IPS-18c (cell line): ENCODE results near the gene SLC16A3.
"Not testable (repeated sequence)": the region's sequence is repeated elsewhere in the genome, so short reads cannot be mapped to it uniquely, and the experiment has no call there.

Experiments used
- H3K4me3 ChIP-seq: 2 replicates; pipeline ENCODE4 v1.7.0; 2013; ENCODE audit warnings: low read depth, mild to moderate bottlenecking, low read length, moderate library complexity; ENCODE audit not compliant: insufficient read depth
- H3K9me3 ChIP-seq: one replicate; pipeline ENCODE4 v1.6.1; 2013; ENCODE audit warnings: mild to moderate bottlenecking, low read length, moderate library complexity; ENCODE audit not compliant: control insufficient read depth, insufficient read depth

The SLC16A3 gene

DNA sequence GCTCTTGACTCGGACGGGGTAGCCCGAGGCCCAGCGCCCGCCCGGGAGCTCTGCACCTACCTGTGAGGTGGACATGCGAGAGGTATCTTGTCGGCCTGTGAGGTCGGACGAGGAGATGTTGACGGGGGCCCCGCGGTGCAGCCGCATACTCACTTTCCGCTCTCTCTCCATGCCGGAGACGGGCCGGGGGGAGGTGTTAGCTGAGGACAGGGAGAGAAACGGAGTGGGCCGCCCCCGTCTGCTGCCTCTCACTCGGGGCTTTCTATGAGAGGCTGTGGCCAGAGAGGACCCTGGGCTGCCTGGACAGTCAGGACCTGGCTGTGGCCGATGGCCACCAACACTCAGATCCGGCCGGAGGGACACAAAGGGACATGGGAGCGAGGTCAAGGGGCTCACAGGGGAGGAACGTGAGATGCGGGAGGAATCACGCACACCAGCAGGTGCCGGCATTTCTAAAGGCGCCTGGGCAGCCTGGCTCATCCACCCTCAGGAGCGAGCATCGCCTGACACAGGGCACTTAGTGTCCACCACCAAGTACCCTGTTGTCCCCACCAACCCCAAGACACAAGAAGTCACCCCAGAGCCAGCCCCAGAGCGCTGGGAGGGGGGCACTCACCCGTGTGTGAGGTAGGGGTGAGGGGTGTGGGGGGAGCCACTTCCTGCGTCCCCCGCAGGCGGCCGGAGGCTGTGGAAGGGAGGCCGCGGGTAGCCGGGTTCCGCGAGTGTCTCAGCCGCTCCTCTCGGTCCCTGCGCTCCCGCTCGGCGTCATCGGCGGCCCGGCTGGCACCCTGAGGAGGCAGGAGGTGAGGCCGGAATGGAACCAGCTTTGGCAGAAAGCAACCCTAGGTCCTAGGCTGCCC, 20.2 kb downstream of the SLC16A3 start:
- Histone ChIP-seq H3K4me3 (no peak overlapping the region), H3K9me3 (no peaks in the 10 kb centered on the region)

DNA sequence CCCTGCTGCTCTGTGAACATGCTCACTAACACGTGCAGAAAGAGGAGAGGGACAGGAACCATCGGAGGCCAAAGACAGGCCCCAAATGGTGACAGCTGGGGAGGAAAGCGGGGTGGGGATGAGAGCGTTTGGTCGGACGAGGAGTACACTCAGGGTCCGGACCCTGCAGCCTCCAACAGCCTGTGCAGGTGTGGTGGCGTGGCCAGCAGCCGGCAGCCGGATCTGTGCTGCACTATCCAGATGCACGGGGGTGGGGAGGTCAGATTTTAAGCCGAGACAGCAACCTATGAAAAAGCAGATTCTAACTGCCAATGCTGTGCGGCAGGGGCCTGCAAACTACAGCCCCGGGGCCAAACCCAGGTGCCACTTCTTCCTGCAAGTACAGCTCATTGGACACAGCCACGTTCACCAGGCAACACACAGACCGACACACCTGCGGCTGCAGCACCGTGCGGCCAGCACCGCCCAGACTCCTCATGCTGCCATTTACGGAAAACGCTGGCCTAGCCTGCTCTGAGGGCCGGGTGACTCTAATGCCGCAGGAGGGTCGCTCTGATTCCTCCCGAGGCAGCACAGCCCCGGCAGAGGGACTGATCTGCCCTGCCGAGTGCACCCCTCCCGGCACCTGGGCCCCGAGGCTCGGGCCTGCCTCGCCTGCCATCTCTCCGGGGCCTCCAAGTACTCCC, 21.2 kb downstream of the SLC16A3 start:
- Histone ChIP-seq H3K9me3 (no peaks in the 10 kb centered on the region), H3K4me3 (no peak overlapping the region)

DNA sequence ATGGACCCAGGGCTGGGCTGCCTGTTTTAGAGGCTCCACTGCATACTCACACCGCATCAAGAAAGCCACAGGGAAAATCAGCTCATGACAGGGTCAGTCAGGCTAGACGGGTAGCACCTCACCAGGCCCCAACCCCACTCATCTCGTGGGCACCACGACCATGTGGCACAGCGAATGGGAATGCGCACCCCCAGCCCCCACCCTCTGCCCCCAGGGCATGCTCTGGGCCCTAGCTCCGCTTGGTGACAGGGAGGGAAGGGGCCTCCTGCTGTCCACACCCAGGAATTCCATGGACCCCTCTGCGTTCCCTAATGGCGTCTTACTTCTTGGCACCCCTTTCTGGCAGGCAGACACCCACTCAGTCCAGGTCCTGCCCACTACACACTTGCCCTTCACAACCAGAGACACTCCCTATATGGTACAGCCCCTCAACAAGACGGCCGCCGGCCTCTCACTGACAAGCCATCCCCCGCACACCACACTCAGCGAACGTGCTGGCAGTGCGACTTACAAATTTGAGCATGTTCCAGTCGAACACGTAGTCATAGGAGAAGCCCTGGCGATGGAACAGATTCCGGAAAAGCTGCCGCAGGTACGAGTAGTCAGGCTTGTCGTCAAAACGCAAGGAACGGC, 22.1 kb downstream of the SLC16A3 start:
- H3K4me3 ChIP-seq = no peak overlapping the region
- H3K9me3 ChIP-seq = peaks cover 2% of the 10 kb centered on the region

DNA sequence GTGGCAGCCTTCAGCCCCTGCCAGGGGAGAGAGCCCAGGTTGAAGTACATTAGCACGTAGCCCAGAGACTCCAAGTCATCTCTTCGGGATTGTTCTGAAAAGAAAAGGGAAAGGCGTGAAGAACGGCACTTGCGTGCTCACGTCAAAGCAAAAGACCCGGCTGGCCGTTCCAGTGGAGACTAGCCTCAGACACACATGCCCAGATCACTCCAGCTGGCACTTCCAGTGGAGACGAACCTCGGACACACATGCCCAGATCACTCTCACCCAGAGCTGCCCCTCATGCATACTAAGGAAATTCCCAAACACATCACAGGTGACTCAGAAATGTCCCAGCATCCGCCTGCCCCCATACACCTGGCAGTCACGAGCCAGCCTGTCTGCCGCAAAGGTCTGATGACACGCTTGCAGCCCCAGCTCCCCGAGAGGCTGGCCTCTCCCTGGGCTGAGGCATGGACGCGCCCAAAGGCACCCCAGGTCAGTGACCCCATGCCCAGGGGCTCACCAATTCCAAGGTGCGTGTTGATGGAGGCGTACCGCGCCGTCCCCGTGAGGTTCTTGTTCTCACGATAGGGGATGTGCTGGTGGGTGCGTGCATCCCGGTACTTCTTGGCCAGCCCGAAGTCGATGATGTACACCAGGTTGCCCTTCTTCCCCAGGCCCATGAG, 23.8 kb downstream of the SLC16A3 start:
- H3K9me3 ChIP-seq = peaks cover 2% of the 10 kb centered on the region

GRCh38 chr17:82253179-82253544, 24.3 kb downstream of the SLC16A3 start:
- Histone ChIP-seq H3K4me3 (no peak overlapping the region), H3K9me3 (peaks cover 2% of the 10 kb centered on the region)

More for the DNA sequence above, 23.8 kb downstream of the SLC16A3 start:
- no peak overlapping the region for H3K4me3 ChIP-seq

- H3K4me3 ChIP-seq = not testable (repeated sequence)
These were observed 25.3 kb downstream of the SLC16A3 start for GRCh38 chr17:82254096-82254495.

DNA sequence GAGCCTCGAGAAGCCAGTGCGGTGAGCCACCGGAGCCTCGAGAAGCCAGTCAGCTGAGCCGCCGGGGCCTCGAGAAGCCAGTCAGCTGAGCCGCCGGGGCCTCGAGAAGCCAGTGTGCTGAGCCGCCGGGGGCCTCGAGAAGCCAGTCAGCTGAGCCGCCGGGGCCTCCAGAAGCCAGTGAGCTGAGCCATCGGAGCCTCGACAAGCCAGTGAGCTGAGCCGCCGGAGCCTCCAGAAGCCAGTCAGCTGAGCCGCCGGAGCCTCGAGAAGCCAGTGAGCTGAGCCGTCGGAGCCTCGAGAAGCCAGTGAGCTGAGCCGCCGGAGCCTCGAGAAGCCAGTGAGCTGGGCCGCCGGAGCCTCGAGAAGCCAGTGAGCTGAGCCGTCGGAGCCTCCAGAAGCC, 25.9 kb downstream of the SLC16A3 start:
- H3K4me3 ChIP-seq, H3K9me3 ChIP-seq: not testable (repeated sequence)

More at GRCh38 chr17:82254096-82254495, 25.3 kb downstream of the SLC16A3 start:
- not testable (repeated sequence) for H3K9me3 ChIP-seq

DNA sequence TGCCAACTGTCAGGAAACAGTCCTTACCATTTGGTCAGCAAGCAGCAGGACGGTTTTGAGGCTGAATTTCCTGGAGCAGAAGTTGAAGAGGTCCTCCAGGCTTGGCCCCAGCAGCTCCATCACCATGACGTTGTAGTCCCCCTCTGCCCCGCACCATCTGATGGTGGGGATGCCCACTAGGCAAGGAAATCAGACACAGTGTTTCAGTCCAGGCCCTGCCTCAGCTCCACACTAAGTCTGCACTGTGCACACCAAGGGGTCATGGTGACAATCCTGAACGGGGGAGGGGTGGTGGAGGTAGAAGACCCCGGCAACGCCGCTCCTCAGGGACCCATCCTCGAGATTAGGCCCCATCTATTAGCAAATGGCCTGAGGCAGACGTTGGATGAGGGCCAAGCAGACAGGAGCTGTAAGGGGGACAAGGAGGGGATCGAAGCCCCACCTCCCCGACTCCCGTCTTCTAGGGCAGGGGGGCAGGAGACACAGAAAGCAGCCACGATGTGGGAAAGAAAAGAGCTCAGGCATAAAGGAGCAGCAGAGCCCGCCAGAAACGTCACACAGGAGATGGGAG, 26.6 kb downstream of the SLC16A3 start:
- H3K4me3 ChIP-seq = no peak overlapping the region
- peaks cover 2% of the 10 kb centered on the region for H3K9me3 ChIP-seq

DNA sequence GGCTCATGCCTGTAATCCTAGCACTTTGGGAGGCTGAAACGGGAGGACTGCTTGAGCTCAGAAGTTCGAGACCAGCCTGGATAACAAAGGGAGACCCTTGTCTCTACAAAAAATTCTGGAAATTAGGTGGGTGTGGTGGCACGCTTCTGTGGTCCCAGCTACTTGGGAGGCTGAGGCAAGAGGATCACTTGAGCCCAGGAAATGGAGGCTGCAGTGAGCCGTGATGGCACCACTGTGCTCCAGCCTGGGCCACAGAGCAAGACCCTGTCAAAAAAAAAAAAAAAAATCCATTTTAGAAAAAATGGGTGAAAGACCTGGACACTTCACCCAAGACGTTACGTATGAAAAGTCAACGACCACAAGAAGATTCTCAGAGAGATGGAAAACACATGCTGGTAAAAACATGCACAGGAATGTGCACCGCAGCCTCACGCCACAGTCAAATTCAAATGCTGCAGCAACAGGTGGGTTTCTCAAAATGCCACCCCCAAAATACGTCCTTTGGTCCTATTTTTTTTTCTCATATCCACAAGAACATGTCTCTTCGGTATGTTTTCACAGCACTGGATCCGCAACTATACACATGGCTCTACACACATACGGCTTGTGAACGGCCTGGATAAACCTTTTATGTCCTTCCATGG, 27.5 kb downstream of the SLC16A3 start:
- Histone ChIP-seq H3K9me3 (peaks cover 2% of the 10 kb centered on the region), H3K4me3 (no peak overlapping the region)

- no peak overlapping the region for H3K4me3 ChIP-seq
- peaks cover 2% of the 10 kb centered on the region for H3K9me3 ChIP-seq
These were observed 28.6 kb downstream of the SLC16A3 start for GRCh38 chr17:82257473-82257872.

DNA sequence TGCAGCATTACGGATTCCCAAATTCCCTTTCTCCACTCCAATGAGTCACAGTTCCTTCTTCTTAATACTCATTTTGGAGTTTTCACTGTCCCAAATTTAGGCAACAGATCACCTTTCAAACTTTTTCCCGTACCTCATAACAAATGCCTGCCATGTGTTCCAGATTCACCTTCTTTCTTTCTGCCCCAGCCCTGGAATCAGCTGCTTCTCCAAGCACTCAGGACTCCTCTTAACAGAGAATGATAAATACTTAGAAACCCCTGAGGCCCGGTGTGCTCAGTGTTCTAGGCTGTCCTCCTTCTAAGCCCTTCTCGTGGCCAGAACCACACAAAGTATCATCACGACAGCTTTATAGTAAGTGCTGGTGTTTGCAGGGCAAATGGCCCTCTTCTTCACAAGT, 29.7 kb downstream of the SLC16A3 start:
- Histone ChIP-seq H3K4me3 (no peak overlapping the region), H3K9me3 (peaks cover 2% of the 10 kb centered on the region)

GRCh38 chr17:82259972-82260961, 31.4 kb downstream of the SLC16A3 start:
- H3K4me3 ChIP-seq, H3K9me3 ChIP-seq: not testable (repeated sequence)

DNA sequence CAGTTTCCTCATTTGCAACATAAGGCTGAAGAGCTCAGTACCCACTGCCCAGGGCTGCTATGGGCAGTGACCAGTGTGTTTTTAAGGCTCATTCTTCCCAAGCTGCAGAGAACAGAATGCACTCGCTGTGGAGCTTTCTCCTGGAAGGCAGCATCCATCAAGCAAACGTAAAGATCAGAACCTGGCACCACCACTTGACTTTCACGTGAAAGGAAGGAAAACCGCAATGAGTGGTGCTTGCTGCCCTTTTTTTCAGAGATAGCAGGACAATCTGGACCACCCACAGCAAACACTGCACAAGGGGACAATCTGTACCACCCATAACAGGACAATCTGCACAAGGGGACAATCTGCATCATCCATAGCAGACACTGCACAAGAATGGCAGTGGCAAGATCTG, 33.5 kb downstream of the SLC16A3 start:
- Histone ChIP-seq H3K4me3 (no peak overlapping the region), H3K9me3 (no peaks in the 10 kb centered on the region)

GRCh38 chr17:82263641-82264040, 34.8 kb downstream of the SLC16A3 start:
- Histone ChIP-seq H3K4me3 (no peak overlapping the region), H3K9me3 (no peaks in the 10 kb centered on the region)

DNA sequence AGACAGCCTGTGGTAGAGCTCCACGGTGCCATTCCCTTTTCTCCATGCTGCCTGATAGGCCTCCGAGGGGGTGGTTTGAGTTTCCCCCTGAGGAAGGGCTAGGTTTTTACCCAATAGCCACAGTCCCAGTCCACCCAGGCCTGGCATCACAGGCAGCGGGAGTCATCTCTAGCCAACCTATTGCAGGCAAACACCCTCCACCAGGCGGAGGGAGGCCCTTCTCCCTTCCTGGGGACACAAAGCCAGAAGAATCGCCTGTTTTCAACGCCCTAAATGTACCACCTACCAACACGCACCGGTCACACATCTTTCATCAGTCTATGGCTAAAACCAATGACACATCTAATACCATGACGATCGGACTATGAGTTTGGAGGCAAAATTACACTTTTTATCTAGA, 37.3 kb downstream of the SLC16A3 start:
- Histone ChIP-seq H3K9me3 (no peaks in the 10 kb centered on the region), H3K4me3 (no peak overlapping the region)
